Measurements from ENCODE around the gene PLPPR4. TPM values are rescaled to one million over a fixed set of nuclear protein-coding genes. Genes with fewer than 3 reads are reported as not detected.

Gene PLPPR4
- total RNA-seq, 6 donors from 2014 or later = 0.10 to 2.6 (median 0.30) TPM; not detected in 1

DNA sequence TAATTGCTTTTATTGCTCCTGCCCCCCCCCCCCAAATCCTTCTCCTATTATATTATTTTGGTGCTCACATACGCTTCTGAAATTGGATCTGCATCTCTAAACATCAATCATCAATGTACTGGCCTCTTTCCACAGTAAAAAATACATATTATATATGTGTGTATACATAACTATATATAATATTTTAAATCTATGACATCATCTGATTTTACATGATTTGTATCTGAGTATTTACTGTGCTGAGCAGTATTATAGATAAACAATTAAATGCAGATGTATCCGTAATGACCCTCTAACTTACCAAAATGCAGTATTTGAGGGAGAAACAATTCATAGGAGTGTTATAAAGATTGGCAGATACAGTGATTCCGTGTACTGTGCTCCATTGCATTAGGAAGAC lies 832 bp downstream of the PLPPR4 start:
- no peak for TF ChIP-seq POLR2AphosphoS5 (IDR thresholded peaks at IDR 0.05)
- TF ChIP-seq EP300 (IDR thresholded peaks at IDR 0.05) = no peak
- WGBS, 2 donors = 59 to 73% methylated on average over 3 of the region's 3 CpGs
- Histone ChIP-seq H3K9me3 (no peaks in the 10 kb centered on the region), H3K27me3 (peaks cover 0 to 4% (median 0%) of the 10 kb centered on the region in 4 donors), H3K4me1 (peaks cover 0 to 13% (median 3%) of the 10 kb centered on the region in 4 donors), H3K27ac (no peak overlapping the region), H3K36me3 (no peaks in the 10 kb centered on the region), H3K4me3 (peak overlapping the region in 3 of 4 donors; percentile 38 to 52 (median 48))
- ATAC-seq (ENCODE audit: low FRiP score in 2 of 2) = no peak
- no peak for DNase-seq

DNA sequence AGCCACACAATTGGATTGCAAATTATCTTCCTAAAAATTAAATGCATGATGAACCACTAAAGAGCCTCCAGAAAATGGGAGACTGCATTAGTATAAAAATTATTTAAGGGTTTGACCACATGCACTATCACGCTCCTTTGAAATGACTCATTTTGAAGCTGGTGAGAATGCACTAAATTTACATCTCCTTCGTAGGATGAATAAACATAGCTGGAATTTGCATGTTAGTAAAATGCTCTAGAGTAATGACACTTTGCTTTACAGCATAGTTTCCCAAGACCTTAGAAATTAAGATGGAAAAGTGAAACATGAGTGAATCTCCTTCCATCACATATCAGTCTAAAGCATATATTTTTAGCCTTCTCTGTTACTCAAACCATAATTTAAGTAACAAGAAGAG lies 2.4 kb downstream of the PLPPR4 start:
- no peaks in the 10 kb centered on the region for H3K36me3 ChIP-seq
- H3K27ac ChIP-seq = no peak overlapping the region
- H3K4me3 ChIP-seq = no peak overlapping the region
- peaks cover 0 to 4% (median 0%) of the 10 kb centered on the region in 4 donors for H3K27me3 ChIP-seq
- H3K4me1 ChIP-seq = peaks cover 0 to 13% (median 3%) of the 10 kb centered on the region in 4 donors
- DNase-seq (no peak), ATAC-seq (ENCODE audit: low FRiP score in 2 of 2) (no peak)
- 80 to 87% methylated on average over 2 of the region's 2 CpGs for WGBS, 2 donors
- TF ChIP-seq, protein P1, sequence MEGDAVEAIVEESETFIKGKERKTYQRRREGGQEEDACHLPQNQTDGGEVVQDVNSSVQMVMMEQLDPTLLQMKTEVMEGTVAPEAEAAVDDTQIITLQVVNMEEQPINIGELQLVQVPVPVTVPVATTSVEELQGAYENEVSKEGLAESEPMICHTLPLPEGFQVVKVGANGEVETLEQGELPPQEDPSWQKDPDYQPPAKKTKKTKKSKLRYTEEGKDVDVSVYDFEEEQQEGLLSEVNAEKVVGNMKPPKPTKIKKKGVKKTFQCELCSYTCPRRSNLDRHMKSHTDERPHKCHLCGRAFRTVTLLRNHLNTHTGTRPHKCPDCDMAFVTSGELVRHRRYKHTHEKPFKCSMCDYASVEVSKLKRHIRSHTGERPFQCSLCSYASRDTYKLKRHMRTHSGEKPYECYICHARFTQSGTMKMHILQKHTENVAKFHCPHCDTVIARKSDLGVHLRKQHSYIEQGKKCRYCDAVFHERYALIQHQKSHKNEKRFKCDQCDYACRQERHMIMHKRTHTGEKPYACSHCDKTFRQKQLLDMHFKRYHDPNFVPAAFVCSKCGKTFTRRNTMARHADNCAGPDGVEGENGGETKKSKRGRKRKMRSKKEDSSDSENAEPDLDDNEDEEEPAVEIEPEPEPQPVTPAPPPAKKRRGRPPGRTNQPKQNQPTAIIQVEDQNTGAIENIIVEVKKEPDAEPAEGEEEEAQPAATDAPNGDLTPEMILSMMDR (IDR thresholded peaks at IDR 0.05) = no peak
- TF ChIP-seq POLR2A (IDR thresholded peaks at IDR 0.05) = no peak
- TF ChIP-seq POLR2AphosphoS5 (IDR thresholded peaks at IDR 0.05) = no peak
- no peak for TF ChIP-seq EP300 (IDR thresholded peaks at IDR 0.05)
- no peaks in the 10 kb centered on the region for H3K9me3 ChIP-seq

DNA sequence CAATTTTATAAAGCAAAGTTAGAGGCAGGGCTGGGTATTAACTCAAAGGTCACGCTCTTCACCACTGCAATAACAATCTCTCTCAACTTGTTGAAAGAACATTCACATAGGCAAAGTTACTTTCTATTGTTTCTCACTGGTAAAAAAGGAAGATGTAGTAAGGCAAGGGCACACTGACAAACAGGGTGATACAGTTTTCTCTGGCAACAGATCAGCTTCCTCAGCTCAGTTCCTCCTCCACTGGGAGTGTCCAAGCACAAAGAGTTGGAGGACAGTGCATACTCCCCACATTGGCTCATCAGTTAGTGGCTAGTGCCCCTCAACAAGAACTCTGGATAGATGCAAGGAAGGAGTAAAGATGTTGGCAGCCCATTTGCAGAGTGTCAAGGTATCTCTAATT lies 3.7 kb downstream of the PLPPR4 start:
- no peak for ATAC-seq (ENCODE audit: low FRiP score in 2 of 2)
- no peak for DNase-seq
- H3K4me3 ChIP-seq = no peak overlapping the region
- H3K9me3 ChIP-seq = no peaks in the 10 kb centered on the region
- peaks cover 0 to 4% (median 0%) of the 10 kb centered on the region in 4 donors for H3K27me3 ChIP-seq
- peaks cover 0 to 13% (median 3%) of the 10 kb centered on the region in 4 donors for H3K4me1 ChIP-seq
- WGBS, 2 donors = 87 to 96% methylated on average over 1 of the region's 1 CpG
- TF ChIP-seq POLR2A (IDR thresholded peaks at IDR 0.05) (no peak), EP300 (IDR thresholded peaks at IDR 0.05) (no peak), POLR2AphosphoS5 (IDR thresholded peaks at IDR 0.05) (no peak)
- TF ChIP-seq, protein P1 (IDR thresholded peaks at IDR 0.05) = no peak
- H3K27ac ChIP-seq = no peak overlapping the region
- no peaks in the 10 kb centered on the region for H3K36me3 ChIP-seq

DNA sequence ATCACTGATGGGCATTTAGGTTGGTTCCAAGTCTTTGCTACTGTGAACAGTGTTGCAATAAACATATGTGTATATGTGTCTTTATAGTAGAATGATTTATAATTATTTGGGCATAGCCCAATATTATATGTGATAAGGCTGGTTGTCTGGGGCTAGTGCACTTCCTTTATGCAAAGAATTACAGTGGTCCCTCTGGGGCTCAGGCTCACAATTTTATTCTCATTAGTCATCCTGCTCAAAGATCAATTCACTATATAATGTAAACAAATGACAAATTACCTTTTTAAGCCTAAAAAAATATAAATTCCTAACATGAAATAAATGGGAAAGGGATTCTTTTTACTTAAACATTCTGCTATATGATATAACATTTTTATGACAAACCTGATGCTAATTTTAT lies 5.0 kb downstream of the PLPPR4 start:
- no peak overlapping the region for H3K27ac ChIP-seq
- H3K9me3 ChIP-seq = peaks cover 0 to 2% (median 0%) of the 10 kb centered on the region in 4 donors
- TF ChIP-seq, protein P1 (IDR thresholded peaks at IDR 0.05) = no peak
- TF ChIP-seq EP300 (IDR thresholded peaks at IDR 0.05) = no peak
- no peak for TF ChIP-seq POLR2AphosphoS5 (IDR thresholded peaks at IDR 0.05)
- TF ChIP-seq POLR2A (IDR thresholded peaks at IDR 0.05) = no peak
- peaks cover 0 to 6% (median 3%) of the 10 kb centered on the region in 4 donors for H3K4me1 ChIP-seq
- no peak for DNase-seq
- no peak overlapping the region for H3K4me3 ChIP-seq
- H3K27me3 ChIP-seq = peaks cover 0 to 4% (median 0%) of the 10 kb centered on the region in 4 donors
- no peak for ATAC-seq (ENCODE audit: low FRiP score in 2 of 2)
- no peaks in the 10 kb centered on the region for H3K36me3 ChIP-seq

DNA sequence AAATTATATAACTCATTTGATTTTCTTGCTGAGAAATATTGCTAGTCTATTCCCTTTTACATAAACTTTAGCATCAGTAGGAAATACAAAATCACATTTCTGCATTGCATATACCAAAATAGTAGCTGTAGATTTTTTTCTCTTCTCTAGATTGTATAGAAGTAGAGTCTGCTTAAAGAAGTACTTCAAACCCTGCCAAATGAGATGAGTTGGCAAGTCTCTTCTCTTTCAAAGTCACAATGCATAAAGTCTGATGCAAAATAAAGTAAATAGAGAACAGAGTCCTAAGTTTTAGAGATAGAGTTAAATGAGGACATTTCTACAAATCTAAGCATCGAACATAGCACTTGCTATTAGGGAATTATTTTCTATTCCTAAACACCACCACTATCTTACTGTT lies 6.4 kb downstream of the PLPPR4 start:
- Histone ChIP-seq H3K4me3 (no peak overlapping the region), H3K4me1 (no peaks in the 10 kb centered on the region), H3K36me3 (no peaks in the 10 kb centered on the region), H3K9me3 (peaks cover 0 to 5% (median 0%) of the 10 kb centered on the region in 4 donors), H3K27me3 (no peaks in the 10 kb centered on the region), H3K27ac (no peak overlapping the region)
- WGBS, 2 donors = 73 to 93% methylated on average over 1 of the region's 1 CpG
- DNase-seq (no peak), ATAC-seq (ENCODE audit: low FRiP score in 2 of 2) (no peak)
- TF ChIP-seq, protein P1 (IDR thresholded peaks at IDR 0.05) = no peak
- TF ChIP-seq POLR2AphosphoS5 (IDR thresholded peaks at IDR 0.05) (no peak), EP300 (IDR thresholded peaks at IDR 0.05) (no peak), POLR2A (IDR thresholded peaks at IDR 0.05) (no peak)
